ENCODE results near the gene MACROD1. TPM values are rescaled to one million over a fixed set of nuclear protein-coding genes. Genes with fewer than 3 reads are reported as not detected.

Gene MACROD1
- total RNA-seq, 2 donors from 2014 or later = 24.7 to 65.4 TPM

GRCh38 chr11:64132982-64133705 is 32.8 kb downstream of the MACROD1 start:
- DNase-seq = no peak
- TF ChIP-seq CTCF (IDR thresholded peaks at IDR 0.05) (no peak), POLR2A (IDR thresholded peaks at IDR 0.05) (no peak)
- Histone ChIP-seq H3K4me3 (no peak overlapping the region), H3K4me1 (peaks cover 46% of the 10 kb centered on the region), H3K27ac (no peak overlapping the region), H3K36me3 (replicated peaks in 1 of 2; ENCODE audit: insufficient read depth in 1 of 2, low read depth in 2 of 2) (no peaks in the 10 kb centered on the region), H3K27me3 (no peaks in the 10 kb centered on the region), H3K9me3 (no peaks in the 10 kb centered on the region)
- 72 to 94% methylated on average over 4 to 17 of the region's 17 CpGs for WGBS, 2 donors
- intact Hi-C loops (cut with DNase I) = no loop called here
- ATAC-seq = no peak

- H3K36me3 ChIP-seq (replicated peaks in 1 of 2; ENCODE audit: insufficient read depth in 1 of 2, low read depth in 2 of 2) = no peaks in the 10 kb centered on the region
- peaks cover 55% of the 10 kb centered on the region for H3K4me1 ChIP-seq
- H3K27me3 ChIP-seq = no peaks in the 10 kb centered on the region
- TF ChIP-seq POLR2A (IDR thresholded peaks at IDR 0.05) (no peak), CTCF (IDR thresholded peaks at IDR 0.05) (no peak)
- no peaks in the 10 kb centered on the region for H3K9me3 ChIP-seq
- WGBS, 2 donors = 75 to 89% methylated on average over 8 to 13 of the region's 13 CpGs
- DNase-seq = no peak
- H3K27ac ChIP-seq = no peak overlapping the region
- intact Hi-C loops (cut with DNase I) = no loop called here
- ATAC-seq = no peak
- no peak overlapping the region for H3K4me3 ChIP-seq
These were observed 33.6 kb downstream of the MACROD1 start for GRCh38 chr11:64132191-64132771.

- no peak for DNase-seq
- no peaks in the 10 kb centered on the region for H3K9me3 ChIP-seq
- 46 to 62% methylated on average over 7 to 9 of the region's 9 CpGs for WGBS, 2 donors
- H3K27ac ChIP-seq = no peak overlapping the region
- no peak overlapping the region for H3K4me3 ChIP-seq
- intact Hi-C loops (cut with DNase I) = no loop called here
- no peaks in the 10 kb centered on the region for H3K27me3 ChIP-seq
- no peaks in the 10 kb centered on the region for H3K36me3 ChIP-seq (replicated peaks in 1 of 2; ENCODE audit: insufficient read depth in 1 of 2, low read depth in 2 of 2)
- peaks cover 60% of the 10 kb centered on the region for H3K4me1 ChIP-seq
- TF ChIP-seq POLR2A (IDR thresholded peaks at IDR 0.05) = no peak
- TF ChIP-seq CTCF (IDR thresholded peaks at IDR 0.05) = no peak
- ATAC-seq = no peak
These were observed 34.2 kb downstream of the MACROD1 start for GRCh38 chr11:64131683-64132190.

- Histone ChIP-seq H3K9me3 (no peaks in the 10 kb centered on the region), H3K36me3 (replicated peaks in 1 of 2; ENCODE audit: insufficient read depth in 1 of 2, low read depth in 2 of 2) (no peaks in the 10 kb centered on the region), H3K4me1 (peaks cover 71% of the 10 kb centered on the region), H3K4me3 (no peak overlapping the region), H3K27ac (peak overlapping the region in 3 of 4 donors; percentile 30 to 43 (median 32)), H3K27me3 (no peaks in the 10 kb centered on the region)
- no peak for ATAC-seq
- DNase-seq = peak in 3 of 4 donors; percentile 21 to 53 (median 37)
- 31 to 54% methylated on average over 10 to 13 of the region's 13 CpGs for WGBS, 2 donors
- intact Hi-C loops (cut with DNase I) = no loop called here
- no peak for TF ChIP-seq POLR2A (IDR thresholded peaks at IDR 0.05)
- TF ChIP-seq CTCF (IDR thresholded peaks at IDR 0.05) = no peak
These were observed 35.3 kb downstream of the MACROD1 start for GRCh38 chr11:64130618-64131017.
